RWPE2 (cell line): ENCODE results near the gene REXO1.

ENCODE experiments used
- ATAC-seq: fragments of 200-7000 bp; cut with Tn5 transposase; 3 replicates; pipeline ENCODE4 v1.9.1; 2021; ENCODE audit warnings: low read depth
- DNase-seq: peaks from one replicate; pipeline ENCODE4 v3.0.0-alpha.2; 2020; ENCODE audit warnings: low spot score
- H3K27ac ChIP-seq: fragments of 450-650 bp; 2 replicates; pipeline ENCODE4 v1.5.1; 2017; ENCODE audit warnings: mild to moderate bottlenecking; ENCODE audit not compliant: poor library complexity, severe bottlenecking
- H3K27me3 ChIP-seq: fragments of 250-450 bp; sonication (Bioruptor Pico); 2 replicates; pipeline ENCODE4 v1.5.1; 2021; ENCODE audit warnings: mild to moderate bottlenecking, moderate library complexity; ENCODE audit not compliant: insufficient read depth, poor library complexity, severe bottlenecking
- H3K36me3 ChIP-seq: fragments of 250-450 bp; sonication (Bioruptor Pico); 2 replicates; pipeline ENCODE4 v1.5.1; 2020; ENCODE audit warnings: low read depth, mild to moderate bottlenecking, moderate library complexity
- H3K4me1 ChIP-seq: fragments of 250-450 bp; sonication (Bioruptor Pico); 2 replicates; pipeline ENCODE4 v1.5.1; 2021; ENCODE audit warnings: mild to moderate bottlenecking, moderate library complexity; ENCODE audit not compliant: insufficient read depth, poor library complexity, severe bottlenecking
- H3K4me3 ChIP-seq: fragments of 250-450 bp; sonication (Bioruptor Pico); 2 replicates; pipeline ENCODE4 v1.5.1; 2021; ENCODE audit warnings: mild to moderate bottlenecking, moderate library complexity; ENCODE audit not compliant: severe bottlenecking
- H3K9me3 ChIP-seq: fragments of 250-450 bp; sonication (Bioruptor Pico); 2 replicates; pipeline ENCODE4 v1.5.1; 2021; ENCODE audit warnings: mild to moderate bottlenecking, moderate library complexity; ENCODE audit not compliant: severe bottlenecking
- TF ChIP-seq, protein P1 (sequence below): fragments of 450-650 bp; IDR thresholded peaks from one replicate; pipeline ENCODE4 v1.5.1; 2017; ENCODE audit warnings: mild to moderate bottlenecking, moderate library complexity; ENCODE audit not compliant: poor library complexity, severe bottlenecking

Gene REXO1

DNA sequence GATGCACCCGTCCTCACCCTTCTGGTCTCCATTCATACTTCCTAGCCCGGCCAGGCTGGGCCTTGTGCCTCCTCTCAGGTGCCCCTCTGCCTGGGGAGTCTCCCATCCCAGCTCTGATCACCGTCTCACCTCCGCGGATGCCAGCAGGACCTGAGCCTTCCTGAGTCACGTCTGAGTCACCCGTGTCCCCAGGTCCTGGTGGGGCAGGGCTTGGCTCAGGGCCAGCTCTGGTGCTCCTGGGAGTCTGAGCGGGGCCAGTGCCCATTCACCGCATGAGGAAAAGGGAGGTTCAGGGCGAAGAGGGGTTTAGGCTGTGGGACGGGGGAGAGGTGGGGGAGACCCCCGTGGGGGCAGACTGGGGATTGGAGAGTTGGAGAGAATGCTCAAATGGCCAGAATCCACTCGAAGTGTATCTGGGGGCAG lies 36.8 kb downstream of the REXO1 start:
- Histone ChIP-seq H3K4me1 (peaks cover 5% of the 10 kb centered on the region), H3K36me3 (0 out of 2 replicates have a peak, but pooled peaks cover 3% of the 10 kb centered on the region), H3K4me3 (peak overlapping the region; percentile 30), H3K27ac (peak overlapping the region; percentile 40), H3K27me3 (no peaks in the 10 kb centered on the region), H3K9me3 (no peaks in the 10 kb centered on the region)
- ATAC-seq (peak; percentile 20), DNase-seq (peak; percentile 91)
- TF ChIP-seq, protein P1, sequence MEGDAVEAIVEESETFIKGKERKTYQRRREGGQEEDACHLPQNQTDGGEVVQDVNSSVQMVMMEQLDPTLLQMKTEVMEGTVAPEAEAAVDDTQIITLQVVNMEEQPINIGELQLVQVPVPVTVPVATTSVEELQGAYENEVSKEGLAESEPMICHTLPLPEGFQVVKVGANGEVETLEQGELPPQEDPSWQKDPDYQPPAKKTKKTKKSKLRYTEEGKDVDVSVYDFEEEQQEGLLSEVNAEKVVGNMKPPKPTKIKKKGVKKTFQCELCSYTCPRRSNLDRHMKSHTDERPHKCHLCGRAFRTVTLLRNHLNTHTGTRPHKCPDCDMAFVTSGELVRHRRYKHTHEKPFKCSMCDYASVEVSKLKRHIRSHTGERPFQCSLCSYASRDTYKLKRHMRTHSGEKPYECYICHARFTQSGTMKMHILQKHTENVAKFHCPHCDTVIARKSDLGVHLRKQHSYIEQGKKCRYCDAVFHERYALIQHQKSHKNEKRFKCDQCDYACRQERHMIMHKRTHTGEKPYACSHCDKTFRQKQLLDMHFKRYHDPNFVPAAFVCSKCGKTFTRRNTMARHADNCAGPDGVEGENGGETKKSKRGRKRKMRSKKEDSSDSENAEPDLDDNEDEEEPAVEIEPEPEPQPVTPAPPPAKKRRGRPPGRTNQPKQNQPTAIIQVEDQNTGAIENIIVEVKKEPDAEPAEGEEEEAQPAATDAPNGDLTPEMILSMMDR: no peak

DNA sequence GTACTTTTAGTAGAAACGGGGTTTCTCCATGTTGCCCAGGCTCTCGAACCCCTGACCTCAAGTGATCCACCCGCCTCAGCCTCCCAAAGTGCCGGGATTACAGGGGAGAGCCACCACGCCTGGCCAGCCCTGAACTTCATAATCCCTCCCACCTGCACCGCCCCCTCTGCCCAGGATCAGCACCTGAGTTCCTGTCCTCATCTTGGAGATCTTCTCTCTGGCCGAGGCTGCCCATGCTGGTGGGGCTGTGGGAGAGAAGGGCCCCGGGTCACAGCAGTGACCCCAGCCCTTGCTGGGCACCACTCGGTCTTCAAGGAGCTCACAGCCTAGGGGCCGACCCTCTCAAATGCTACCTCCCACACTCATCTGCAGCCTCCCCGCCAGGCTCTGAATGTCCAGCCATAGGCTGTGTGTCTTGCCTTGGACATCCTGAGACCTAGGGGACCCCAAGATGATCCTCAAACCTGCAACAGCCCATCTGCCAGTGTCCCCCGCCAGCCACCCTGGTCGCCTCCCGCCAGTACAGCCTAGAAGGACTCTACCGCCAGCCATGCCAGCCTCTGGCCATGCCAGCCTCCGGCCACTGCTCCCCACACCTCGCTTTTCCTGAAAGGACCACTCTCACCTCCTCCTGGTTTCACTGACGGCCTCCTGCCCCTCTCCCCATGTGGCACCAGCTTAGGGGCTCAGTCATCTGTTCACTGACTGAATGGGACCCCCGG lies 37.7 kb downstream of the REXO1 start:
- H3K27me3 ChIP-seq: no peaks in the 10 kb centered on the region
- no peak overlapping the region for H3K4me3 ChIP-seq
- peak overlapping the region; percentile 40 for H3K27ac ChIP-seq
- H3K36me3 ChIP-seq: no peaks in the 10 kb centered on the region
- TF ChIP-seq, protein P1: no peak
- no peaks in the 10 kb centered on the region for H3K9me3 ChIP-seq
- DNase-seq: no peak
- H3K4me1 ChIP-seq: peaks cover 5% of the 10 kb centered on the region
- no peak for ATAC-seq

DNA sequence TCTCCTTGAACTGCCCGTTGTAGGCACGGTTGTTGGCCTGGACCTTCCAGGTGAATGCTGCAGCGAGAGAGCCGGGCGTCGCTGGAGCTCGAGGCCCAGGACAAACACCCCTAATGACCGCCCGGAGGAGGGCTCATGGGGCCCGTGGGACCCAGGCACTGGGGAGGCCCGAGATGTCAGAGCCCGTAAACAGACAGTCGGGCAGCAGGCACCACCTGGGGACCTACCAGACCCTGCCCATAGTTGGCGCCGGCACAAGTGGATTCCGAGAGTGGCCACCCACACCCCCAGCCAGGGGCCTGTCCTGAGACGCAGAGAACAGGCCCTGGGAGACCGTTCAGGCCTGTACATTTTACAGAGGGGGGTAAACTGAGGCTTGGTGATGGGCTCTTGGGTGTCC lies 38.6 kb downstream of the REXO1 start:
- H3K27me3 ChIP-seq: no peaks in the 10 kb centered on the region
- peaks cover 5% of the 10 kb centered on the region for H3K4me1 ChIP-seq
- no peak overlapping the region for H3K4me3 ChIP-seq
- H3K36me3 ChIP-seq: no peaks in the 10 kb centered on the region
- no peaks in the 10 kb centered on the region for H3K9me3 ChIP-seq
- DNase-seq: no peak
- no peak overlapping the region for H3K27ac ChIP-seq
- TF ChIP-seq, protein P1: no peak
- no peak for ATAC-seq

DNA sequence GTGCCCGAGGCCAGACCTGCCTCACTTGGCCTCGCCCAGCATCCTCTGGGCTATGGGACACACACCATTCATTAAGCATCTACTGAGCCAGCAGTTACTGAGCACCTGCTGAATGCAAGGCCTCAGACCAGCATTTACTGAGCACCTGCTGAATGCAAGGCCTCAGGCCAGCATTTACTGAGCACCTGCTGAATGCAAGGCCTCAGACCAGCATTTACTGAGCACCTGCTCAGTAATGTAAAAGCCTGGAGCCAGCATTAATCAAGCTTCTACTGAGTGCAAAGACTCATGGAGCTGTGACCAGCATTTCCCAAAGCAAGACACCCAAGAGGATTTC lies 39.9 kb downstream of the REXO1 start:
- ATAC-seq (no peak), DNase-seq (no peak)
- TF ChIP-seq, protein P1: no peak
- Histone ChIP-seq H3K9me3 (no peaks in the 10 kb centered on the region), H3K27ac (no peak overlapping the region), H3K4me1 (peaks cover 5% of the 10 kb centered on the region), H3K36me3 (no peaks in the 10 kb centered on the region), H3K4me3 (no peak overlapping the region), H3K27me3 (no peaks in the 10 kb centered on the region)

DNA sequence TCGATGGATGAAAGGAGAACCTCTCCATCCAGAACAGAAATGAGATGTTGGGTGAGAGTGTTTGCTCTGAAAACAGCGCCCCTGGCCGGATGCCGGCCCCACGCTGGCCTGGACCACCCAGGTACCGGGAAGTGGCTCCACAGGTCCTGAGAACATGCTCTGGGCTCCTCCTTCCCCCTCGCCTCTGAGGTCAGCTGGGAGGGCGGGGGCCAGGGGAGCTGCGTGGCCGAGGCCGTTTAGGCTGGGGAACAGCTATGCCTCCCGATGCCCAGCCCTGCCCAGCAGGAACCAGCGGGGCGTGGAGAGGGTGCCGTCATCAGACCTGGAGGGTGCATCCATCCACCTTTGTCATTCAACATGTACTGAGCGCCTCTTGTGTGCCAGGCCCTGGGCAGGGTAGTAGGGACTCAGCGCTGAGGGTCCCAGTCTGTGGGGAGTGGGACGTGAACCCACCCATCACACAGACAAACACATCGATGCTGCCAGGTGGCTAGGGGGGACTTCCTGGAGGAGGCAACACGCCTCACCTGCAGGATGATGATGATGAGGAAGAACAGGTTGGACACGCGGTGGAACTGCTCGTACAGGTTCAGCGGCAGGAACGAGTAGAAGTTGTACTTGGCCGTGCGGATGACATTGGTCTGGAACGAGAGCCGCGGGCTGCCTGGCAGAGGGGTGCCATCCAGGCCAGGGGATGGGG lies 40.4 kb downstream of the REXO1 start:
- Histone ChIP-seq H3K36me3 (no peaks in the 10 kb centered on the region), H3K9me3 (no peaks in the 10 kb centered on the region), H3K27ac (no peak overlapping the region), H3K27me3 (no peaks in the 10 kb centered on the region), H3K4me1 (peaks cover 5% of the 10 kb centered on the region), H3K4me3 (no peak overlapping the region)
- DNase-seq (no peak), ATAC-seq (no peak)
- TF ChIP-seq, protein P1: no peak
